Thoracic aorta (tissue), 2 donors: ENCODE data around the gene BAZ2B. TPM values are rescaled to one million over a fixed set of nuclear protein-coding genes. Genes with fewer than 3 reads are reported as not detected.

ENCODE experiments used
- ATAC-seq: fragments of 150-250 bp; one replicate; pipeline ENCODE4 v1.8.0; 2017; ENCODE audit warnings: low read depth; ENCODE audit not compliant: insufficient number of reproducible peaks, low FRiP score
- DNase-seq: peaks from one replicate; pipeline ENCODE4 v3.0.0-alpha.2; 2020; ENCODE audit warnings: low spot score
- H3K27ac ChIP-seq, 2 donors: fragments of 200-600 bp; sonication (generic); 1 replicate in 1 of 2; 2 replicates in 1 of 2; pipeline ENCODE4 v1.5.1; 2016; ENCODE audit warnings: mild to moderate bottlenecking in 2 of 2, moderate library complexity in 2 of 2
- H3K27me3 ChIP-seq: fragments of 200-600 bp; sonication (generic); replicated peaks from 2 replicates; pipeline ENCODE4 v1.6.0; 2016; ENCODE audit warnings: mild to moderate bottlenecking; ENCODE audit not compliant: insufficient read depth
- H3K36me3 ChIP-seq: fragments of 200-600 bp; sonication (generic); one replicate; pipeline ENCODE4 v1.5.1; 2016
- H3K4me1 ChIP-seq, 2 donors: fragments of 200-600 bp; sonication (generic); 1 replicate in 1 of 2; 2 replicates in 1 of 2; pipeline versions ENCODE4 v1.5.1 to v1.6.0; 2016; ENCODE audit warnings: low read depth in 2 of 2, mild to moderate bottlenecking in 1 of 2; ENCODE audit not compliant: control insufficient read depth in 1 of 2
- H3K4me3 ChIP-seq: fragments of 200-600 bp; sonication (generic); 2 replicates; pipeline ENCODE4 v1.5.1; 2016; ENCODE audit warnings: mild to moderate bottlenecking
- H3K9me3 ChIP-seq: fragments of 200-600 bp; sonication (generic); 2 replicates; pipeline ENCODE4 v1.5.1; 2016
- total RNA-seq, 2 donors: library from RNA; depleted of rRNA; stranded (reverse); fragments of >200 nt; gene quantifications; one replicate each; pipeline versions ENCODE4 v1.1.0 to v1.2.3, GENCODE V29; 2016
- TF ChIP-seq, protein P1 (sequence below): fragments of 200-600 bp; sonication (generic); IDR thresholded peaks from one replicate; pipeline ENCODE4 v1.5.1; 2019; ENCODE audit warnings: antibody characterized with exemption

The BAZ2B gene, protein sequence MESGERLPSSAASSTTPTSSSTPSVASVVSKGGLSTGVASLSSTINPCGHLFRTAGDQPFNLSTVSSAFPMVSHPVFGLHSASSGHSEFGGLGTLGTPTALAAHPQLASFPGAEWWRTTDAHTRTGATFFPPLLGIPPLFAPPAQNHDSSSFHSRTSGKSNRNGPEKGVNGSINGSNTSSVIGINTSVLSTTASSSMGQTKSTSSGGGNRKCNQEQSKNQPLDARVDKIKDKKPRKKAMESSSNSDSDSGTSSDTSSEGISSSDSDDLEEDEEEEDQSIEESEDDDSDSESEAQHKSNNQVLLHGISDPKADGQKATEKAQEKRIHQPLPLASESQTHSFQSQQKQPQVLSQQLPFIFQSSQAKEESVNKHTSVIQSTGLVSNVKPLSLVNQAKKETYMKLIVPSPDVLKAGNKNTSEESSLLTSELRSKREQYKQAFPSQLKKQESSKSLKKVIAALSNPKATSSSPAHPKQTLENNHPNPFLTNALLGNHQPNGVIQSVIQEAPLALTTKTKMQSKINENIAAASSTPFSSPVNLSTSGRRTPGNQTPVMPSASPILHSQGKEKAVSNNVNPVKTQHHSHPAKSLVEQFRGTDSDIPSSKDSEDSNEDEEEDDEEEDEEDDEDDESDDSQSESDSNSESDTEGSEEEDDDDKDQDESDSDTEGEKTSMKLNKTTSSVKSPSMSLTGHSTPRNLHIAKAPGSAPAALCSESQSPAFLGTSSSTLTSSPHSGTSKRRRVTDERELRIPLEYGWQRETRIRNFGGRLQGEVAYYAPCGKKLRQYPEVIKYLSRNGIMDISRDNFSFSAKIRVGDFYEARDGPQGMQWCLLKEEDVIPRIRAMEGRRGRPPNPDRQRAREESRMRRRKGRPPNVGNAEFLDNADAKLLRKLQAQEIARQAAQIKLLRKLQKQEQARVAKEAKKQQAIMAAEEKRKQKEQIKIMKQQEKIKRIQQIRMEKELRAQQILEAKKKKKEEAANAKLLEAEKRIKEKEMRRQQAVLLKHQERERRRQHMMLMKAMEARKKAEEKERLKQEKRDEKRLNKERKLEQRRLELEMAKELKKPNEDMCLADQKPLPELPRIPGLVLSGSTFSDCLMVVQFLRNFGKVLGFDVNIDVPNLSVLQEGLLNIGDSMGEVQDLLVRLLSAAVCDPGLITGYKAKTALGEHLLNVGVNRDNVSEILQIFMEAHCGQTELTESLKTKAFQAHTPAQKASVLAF (N-terminal part only)
- total RNA-seq = 100 to 1,000 TPM in 1 of 2 donors, 10 to 100 TPM in 1; 73.8 to 147 TPM

DNA sequence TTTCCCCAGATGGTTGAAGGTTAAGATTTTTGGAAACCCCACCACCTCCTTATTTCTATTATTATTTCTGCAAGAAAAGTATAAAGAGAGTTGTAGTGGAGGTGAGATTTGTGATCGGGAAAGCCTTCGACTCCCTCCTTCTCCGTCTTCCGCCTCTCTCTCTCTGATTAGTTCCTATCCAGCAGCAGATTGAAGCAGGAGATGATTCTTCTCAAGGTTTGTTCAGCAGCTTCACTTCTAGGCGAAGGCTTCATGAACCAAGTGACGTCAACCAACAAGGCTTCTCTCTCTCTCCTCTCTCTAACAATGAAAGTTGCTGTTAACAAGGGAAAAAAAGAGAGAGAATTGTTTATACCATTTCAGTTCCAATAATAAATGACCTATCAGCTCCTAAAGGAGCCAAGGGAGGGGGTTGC, at the start of gene BAZ2B:
Gene BAZ2B, minus strand, starts transcription at position 263 of the 416 bp plus-strand sequence. CDS start 137,829 bp downstream, outside the sequence.
- DNase-seq (no peak), ATAC-seq (no peak)
- no peaks in the 10 kb centered on the region for H3K36me3 ChIP-seq
- H3K9me3 ChIP-seq = no peaks in the 10 kb centered on the region
- peak within 1 kb of the TSS; percentile 90 for H3K4me3 ChIP-seq
- no peaks in the 10 kb centered on the region for H3K27me3 ChIP-seq
- peaks cover 18 to 23% of the 10 kb centered on the region in 2 donors for H3K4me1 ChIP-seq
- TF ChIP-seq, protein P1, sequence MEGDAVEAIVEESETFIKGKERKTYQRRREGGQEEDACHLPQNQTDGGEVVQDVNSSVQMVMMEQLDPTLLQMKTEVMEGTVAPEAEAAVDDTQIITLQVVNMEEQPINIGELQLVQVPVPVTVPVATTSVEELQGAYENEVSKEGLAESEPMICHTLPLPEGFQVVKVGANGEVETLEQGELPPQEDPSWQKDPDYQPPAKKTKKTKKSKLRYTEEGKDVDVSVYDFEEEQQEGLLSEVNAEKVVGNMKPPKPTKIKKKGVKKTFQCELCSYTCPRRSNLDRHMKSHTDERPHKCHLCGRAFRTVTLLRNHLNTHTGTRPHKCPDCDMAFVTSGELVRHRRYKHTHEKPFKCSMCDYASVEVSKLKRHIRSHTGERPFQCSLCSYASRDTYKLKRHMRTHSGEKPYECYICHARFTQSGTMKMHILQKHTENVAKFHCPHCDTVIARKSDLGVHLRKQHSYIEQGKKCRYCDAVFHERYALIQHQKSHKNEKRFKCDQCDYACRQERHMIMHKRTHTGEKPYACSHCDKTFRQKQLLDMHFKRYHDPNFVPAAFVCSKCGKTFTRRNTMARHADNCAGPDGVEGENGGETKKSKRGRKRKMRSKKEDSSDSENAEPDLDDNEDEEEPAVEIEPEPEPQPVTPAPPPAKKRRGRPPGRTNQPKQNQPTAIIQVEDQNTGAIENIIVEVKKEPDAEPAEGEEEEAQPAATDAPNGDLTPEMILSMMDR = no peak
- H3K27ac ChIP-seq = peak within 1 kb of the TSS; percentile 96

DNA sequence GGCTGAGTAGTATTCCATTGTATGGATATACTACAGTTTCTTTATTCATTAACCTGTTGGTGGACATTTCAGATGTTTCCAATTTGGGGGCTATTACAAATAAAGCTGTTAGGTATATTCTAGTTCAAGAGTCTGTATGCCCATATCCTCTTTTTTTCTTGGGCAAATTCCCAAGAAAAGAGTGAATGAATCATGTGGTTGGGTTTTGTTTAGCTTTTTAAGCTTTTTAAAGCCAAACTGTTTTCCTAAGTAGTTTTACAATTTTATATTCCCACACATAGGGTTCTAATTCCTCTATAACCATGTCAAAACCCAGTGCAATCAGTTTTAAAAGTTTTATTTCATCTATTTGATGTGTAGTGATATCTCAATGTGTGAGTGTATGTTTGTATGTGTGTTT, 44.9 kb upstream of the BAZ2B start:
- Histone ChIP-seq H3K36me3 (no peaks in the 10 kb centered on the region), H3K9me3 (no peaks in the 10 kb centered on the region), H3K27me3 (no peaks in the 10 kb centered on the region), H3K4me3 (no peak overlapping the region), H3K27ac (no peak overlapping the region), H3K4me1 (no peaks in the 10 kb centered on the region)
- no peak for DNase-seq
- ATAC-seq = no peak
- TF ChIP-seq, protein P1 = no peak

DNA sequence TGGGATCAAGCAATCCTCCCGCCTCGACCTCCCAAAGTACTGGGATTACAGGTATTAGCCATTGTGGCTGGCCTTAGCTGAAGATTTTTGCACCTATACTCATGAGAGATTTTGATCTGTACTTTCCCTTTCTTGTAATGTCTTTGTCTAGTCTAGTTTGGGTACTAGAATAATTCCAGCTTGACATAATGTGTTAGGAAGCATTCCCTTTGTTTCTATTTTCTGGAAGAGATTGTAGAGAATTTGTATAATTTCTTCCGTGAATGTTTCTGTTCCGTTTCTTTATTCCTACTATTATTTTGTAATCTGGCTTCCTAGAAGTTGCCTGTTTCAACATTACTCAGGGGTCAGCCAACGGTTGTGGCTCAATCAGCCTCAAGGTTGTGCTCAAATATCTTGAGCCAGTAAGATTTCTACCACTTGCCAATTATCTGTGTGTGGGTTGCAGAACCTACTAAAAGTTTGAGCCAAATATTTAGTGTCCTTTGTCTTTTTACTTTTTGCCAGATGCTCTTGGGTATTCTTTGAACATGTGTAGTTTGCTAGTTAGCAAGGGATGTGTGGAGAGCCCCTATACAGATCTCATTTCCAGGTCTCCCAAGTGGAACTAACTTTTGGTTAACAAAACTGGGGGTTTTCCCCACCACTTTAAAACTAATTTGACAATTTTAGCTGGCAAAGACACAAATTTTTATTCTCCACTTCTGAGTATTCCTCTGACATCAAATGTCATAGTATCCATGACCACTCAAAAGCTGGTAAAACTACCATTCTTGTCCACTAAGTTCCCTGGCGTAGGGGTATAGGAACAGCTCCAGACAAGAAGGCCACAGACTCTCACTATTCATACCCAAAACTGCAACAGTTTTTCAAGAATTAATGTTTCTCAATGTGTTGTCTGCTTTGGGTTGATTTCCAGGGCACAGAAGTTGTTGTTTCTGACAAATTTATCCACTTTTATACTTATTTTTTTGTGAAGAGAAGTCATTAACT, 42.8 kb upstream of the BAZ2B start:
- TF ChIP-seq, protein P1 = no peak
- Histone ChIP-seq H3K36me3 (no peaks in the 10 kb centered on the region), H3K27me3 (no peaks in the 10 kb centered on the region), H3K4me3 (no peak overlapping the region), H3K27ac (no peak overlapping the region), H3K9me3 (peaks cover 5% of the 10 kb centered on the region), H3K4me1 (no peaks in the 10 kb centered on the region)
- DNase-seq = no peak
- no peak for ATAC-seq

DNA sequence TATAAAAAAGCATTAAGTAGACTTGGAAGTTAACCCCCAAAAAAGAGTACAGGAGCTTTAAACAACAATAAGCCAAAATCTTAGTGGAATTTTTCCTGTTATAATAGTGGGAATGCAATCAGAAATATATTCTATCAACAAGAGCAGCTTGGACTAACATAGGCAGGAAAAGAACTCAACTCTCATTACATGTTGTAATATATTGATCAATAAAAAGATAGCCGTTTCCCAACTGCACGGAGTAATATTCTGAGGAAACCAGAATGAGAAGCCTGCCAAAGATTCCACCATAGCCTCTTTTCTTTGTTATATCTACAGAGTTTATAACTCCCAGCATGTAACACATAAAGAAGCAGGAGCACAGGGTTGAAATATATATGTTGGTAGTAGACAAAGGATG, 37.6 kb upstream of the BAZ2B start:
- no peak for DNase-seq
- Histone ChIP-seq H3K4me1 (no peaks in the 10 kb centered on the region), H3K27me3 (no peaks in the 10 kb centered on the region), H3K36me3 (no peaks in the 10 kb centered on the region), H3K4me3 (no peak overlapping the region), H3K27ac (no peak overlapping the region), H3K9me3 (peaks cover 5% of the 10 kb centered on the region)
- TF ChIP-seq, protein P1 = no peak
- ATAC-seq = no peak
